D341Med (cell line): ENCODE results near the gene OR10H3.
"Not testable (repeated sequence)": the region's sequence is repeated elsewhere in the genome, so short reads cannot be mapped to it uniquely, and the experiment has no call there.

Source experiments
- DNase-seq: peaks from one replicate; pipeline ENCODE4 v3.0.0; 2012; ENCODE audit warnings: low spot score

Gene OR10H3, protein sequence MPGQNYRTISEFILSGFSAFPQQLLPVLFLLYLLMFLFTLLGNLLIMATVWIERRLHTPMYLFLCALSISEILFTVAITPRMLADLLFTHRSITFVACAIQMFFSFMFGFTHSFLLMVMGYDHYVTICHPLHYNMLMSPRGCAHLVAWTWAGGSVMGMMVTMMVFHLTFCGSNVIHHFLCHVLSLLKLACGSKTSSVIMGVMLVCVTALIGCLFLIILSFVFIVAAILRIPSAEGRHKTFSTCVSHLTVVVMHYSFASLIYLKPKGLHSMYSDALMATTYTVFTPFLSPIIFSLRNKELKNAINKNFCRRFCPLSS

DNA sequence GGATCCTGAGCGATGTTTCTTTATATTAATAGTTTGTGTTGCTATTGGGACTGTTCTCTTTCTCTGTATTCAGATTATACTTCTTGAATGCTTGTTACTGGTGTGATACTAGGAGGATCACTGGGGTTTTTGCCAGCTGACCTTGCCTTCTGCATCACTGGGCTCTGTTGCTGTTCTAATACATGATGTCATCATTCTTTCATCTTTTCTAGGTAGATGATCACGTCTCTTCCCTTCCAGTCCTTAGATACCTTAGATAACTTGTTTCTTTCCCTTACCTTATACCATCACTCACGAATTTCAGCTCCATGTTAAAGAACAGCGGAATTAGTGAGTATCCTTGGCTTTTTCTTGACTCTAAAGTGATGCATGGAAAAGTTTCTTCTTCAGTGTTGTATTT, at the start of gene OR10H3:
Gene OR10H3, plus strand, starts transcription at position 264 of the 400 bp plus-strand sequence. CDS start 3,408 bp downstream, outside the sequence.
- DNase-seq: no peak

DNA sequence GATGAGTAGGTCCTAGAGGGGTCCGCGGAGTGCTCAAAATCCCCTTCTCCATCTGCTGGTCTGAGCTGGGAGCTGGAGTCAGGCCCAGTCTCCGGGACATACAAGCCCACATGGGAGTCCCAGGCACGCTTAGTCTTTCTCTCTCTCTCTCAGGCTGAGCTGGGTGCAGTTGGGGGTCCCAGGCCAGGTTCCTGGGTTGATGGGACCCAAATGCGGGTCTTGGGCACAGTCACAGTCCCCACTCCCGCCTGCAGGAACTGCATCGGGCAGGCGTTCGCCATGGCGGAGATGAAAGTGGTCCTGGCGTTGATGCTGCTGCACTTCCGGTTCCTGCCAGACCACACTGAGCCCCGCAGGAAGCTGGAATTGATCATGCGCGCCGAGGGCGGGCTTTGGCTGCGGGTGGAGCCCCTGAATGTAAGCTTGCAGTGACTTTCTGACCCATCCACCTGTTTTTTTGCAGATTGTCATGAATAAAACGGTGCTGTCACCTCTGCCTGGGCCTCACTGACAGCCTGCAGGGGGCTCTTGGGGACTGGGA, 41.1 kb upstream of the OR10H3 start:
- no peak for DNase-seq

DNA sequence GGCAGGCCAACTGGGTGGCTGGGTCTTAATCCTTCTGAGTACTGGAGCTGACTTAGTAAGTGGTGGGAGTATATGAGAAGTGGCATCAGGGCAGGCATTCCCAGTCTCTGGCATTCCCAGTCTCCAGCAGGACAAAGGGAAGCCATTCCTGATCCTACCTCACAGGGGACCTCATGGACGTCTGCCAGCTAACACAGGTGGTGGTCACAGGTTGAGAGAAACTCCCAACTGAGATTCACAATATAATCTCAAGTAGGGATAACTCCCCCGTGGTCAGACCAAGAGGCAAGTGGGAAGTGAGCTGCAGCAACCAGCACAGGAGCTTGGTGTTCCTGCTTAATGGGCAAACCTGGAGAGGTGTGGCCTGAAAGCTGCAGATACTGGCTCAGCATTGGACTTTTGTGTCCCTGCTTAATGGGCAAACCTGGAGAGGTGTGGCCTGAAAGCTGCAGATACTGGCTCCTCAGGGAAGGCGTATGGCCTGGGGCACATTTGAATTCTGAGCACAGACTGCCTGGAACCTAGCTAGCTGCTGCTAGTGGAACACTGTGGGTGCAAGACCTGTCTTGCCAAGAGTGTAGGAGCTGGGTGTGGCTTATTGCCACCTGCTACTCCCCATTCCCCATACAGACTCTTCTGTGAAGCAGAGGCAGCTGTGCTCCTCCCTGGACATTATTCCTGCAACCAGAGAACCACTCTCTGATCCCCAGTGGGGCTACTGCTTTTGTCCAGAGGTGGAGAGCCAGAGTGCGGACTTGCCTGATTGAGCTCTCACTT, 35.8 kb upstream of the OR10H3 start:
- DNase-seq: no peak

- DNase-seq: no peak
These were observed 35.3 kb upstream of the OR10H3 start for GRCh38 chr19:15702534-15702930.

DNA sequence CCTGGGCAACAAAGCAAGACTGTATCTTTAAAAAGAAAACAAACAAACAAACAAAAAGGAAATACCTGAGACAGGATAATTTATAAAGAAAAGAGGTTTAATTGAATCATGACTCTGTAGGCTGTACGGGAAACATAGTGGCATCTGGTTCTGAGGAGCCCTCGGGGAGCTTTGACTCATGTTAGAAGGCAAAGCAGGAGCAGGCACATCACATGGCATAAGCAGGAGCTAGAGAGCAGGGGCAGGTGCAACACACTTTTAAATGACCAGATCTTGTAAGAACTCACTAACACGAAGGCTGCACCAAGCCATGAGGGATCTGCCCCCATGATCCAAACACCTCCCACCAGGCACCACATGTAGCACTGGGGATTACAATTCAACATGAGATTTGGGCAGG, 23.1 kb upstream of the OR10H3 start:
- DNase-seq: no peak

GRCh38 chr19:15715642-15716041, 22.1 kb upstream of the OR10H3 start:
- no peak for DNase-seq

DNA sequence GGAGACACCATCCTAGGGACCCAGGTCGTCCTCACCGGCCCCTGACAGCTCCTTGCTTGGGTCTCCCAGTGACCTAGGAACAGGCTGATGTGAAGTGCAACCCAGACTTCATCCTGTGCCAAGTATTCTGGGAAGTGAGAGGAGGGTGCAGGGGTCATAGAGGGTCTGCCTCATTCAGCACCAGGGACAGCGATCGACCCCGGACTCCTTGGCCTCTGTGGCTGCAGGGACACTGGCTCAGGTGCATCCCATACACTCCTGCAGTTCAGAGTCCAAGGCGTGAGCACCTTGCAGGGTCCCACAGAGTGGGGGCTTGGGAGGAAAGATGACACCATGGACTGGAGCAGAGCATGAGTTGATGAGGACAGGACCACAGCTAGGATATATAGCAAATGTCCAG, 20.0 kb upstream of the OR10H3 start:
- DNase-seq: no peak

GRCh38 chr19:15721268-15721667, 16.5 kb upstream of the OR10H3 start:
- DNase-seq: no peak

DNA sequence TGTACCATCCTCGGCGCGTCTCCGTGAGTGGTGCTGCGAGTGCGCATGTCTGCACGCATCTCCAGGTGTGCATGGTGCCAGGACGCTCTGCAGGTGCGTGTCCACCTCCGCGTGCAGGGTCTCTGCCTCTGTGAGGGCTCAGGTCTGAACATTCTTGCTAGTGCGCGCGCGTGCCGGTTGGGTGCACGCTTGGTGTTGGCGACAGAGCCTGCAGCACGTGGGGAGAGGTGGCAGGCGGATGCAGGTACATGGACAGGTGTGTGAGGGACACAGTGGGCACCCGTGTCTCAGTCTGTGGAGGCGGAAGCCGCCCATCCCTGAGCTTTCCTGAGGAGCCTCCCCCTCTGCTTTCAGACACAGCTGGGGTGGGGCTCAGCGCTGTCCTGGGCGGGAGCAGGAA, 14.8 kb upstream of the OR10H3 start:
- no peak for DNase-seq

- no peak for DNase-seq
These were observed 10.1 kb upstream of the OR10H3 start, which contains the start of gene OR10H2 for GRCh38 chr19:15727724-15728123. Gene OR10H2, plus strand, starts transcription at chr19:15728024. Its CDS starts 20 bp downstream, at chr19:15728044.

- no peak for DNase-seq
These were observed 7.2 kb upstream of the OR10H3 start for GRCh38 chr19:15730538-15730937.

DNA sequence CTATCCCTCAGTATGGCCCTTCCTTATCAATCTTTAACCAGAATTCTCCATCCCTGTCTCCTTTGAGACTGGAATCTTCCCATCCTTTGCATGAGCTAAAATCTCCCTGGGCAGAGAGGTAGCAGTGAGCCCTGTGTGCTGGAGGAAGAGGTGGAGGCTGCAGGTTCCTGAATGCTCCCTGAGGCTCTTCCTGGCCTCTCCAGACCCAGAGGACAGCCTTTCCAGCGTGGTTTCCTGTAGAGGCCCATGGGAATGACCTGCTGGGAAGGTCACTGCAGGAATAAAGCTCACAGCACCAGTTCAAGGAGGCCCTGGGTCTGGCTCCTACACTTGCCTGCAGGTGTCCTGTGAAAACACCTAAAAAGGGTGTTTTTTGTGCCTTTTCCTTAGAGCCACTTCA, 5.4 kb upstream of the OR10H3 start:
- no peak for DNase-seq

DNA sequence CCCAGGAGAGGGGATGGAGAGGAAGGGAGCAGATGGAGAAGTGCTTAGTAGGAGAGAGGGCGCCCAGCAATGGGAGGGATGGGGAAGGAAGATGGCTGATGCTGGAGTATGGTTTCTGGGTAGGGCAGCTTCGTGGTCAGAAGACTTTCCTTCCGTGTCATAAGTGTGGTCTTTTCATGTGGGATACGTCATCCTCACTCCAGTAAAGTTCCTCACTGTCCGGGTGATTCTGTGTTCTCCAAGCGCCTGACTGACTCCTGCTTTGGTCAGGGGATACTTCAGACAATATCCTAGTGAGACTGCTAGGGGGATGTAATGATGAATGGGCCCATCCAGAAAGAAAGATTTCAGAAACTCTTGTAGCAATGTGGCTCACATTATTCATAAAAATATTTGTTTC, 3.9 kb upstream of the OR10H3 start:
- no peak for DNase-seq

DNA sequence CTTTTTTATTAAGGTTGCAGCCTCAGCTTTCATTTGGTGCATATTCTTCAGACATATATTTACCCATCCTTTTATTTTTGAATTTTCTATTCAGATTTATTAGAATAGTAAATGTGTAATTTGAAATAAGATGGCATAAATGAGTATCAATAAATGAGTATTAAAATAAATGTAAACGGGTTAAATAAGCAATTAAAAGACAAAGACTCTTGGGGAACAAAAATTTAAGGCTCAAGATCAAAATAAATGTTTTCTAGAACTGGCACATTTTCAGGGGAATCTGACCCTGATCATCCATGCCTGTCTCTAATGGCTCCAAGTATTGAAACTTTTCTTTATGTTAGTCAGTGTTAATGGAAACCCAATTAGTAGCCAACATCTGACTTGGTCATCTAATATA, 3.0 kb downstream of the OR10H3 start:
- DNase-seq: no peak

- DNase-seq: no peak
These were observed 10.5 kb downstream of the OR10H3 start for GRCh38 chr19:15748239-15748638.

- no peak for DNase-seq
These were observed 20.6 kb downstream of the OR10H3 start for GRCh38 chr19:15758379-15758778.

- peak; percentile 50 for DNase-seq
These were observed 22.3 kb downstream of the OR10H3 start for GRCh38 chr19:15759962-15760565.

GRCh38 chr19:15769586-15769985, 31.8 kb downstream of the OR10H3 start:
- no peak for DNase-seq

- not testable (repeated sequence) for DNase-seq
These were observed 36.4 kb downstream of the OR10H3 start for GRCh38 chr19:15774159-15774558.

GRCh38 chr19:15775249-15775648, 37.5 kb downstream of the OR10H3 start:
- DNase-seq: no peak

GRCh38 chr19:15776264-15776663, 38.5 kb downstream of the OR10H3 start:
- no peak for DNase-seq
